Loucy (cell line): ENCODE measurements around the gene B4GALT1.

Experiments used
- H2AFZ ChIP-seq: fragments of 200-600 bp; sonication (generic); 2 replicates; pipeline ENCODE4 v1.6.0; 2016; ENCODE audit warnings: antibody characterized with exemption, mild to moderate bottlenecking, low read length, moderate library complexity
- H3F3A ChIP-seq: fragments of 200-600 bp; 2 replicates; pipeline ENCODE4 v1.6.0; 2016; ENCODE audit warnings: antibody characterized with exemption, low read depth, mild to moderate bottlenecking
- H3K27me3 ChIP-seq: fragments of 200-600 bp; sonication (generic); 2 replicates; pipeline ENCODE4 v1.6.1; 2014; ENCODE audit warnings: low read length, mild to moderate bottlenecking; ENCODE audit not compliant: insufficient read depth, poor library complexity, severe bottlenecking
- H3K36me3 ChIP-seq: fragments of 200-600 bp; sonication (generic); 2 replicates; pipeline ENCODE4 v1.6.1; 2016; ENCODE audit warnings: low read length; ENCODE audit not compliant: insufficient read depth
- H3K4me1 ChIP-seq: fragments of 200-600 bp; sonication (generic); 2 replicates; pipeline ENCODE4 v1.5.1; 2014; ENCODE audit warnings: low read length, mild to moderate bottlenecking; ENCODE audit not compliant: insufficient read depth, poor library complexity, severe bottlenecking
- H3K4me2 ChIP-seq: fragments of 200-600 bp; sonication (generic); 2 replicates; pipeline ENCODE4 v1.6.0; 2014; ENCODE audit warnings: antibody characterized with exemption, low read length, low read depth, mild to moderate bottlenecking; ENCODE audit not compliant: poor library complexity, severe bottlenecking
- H3K4me3 ChIP-seq: fragments of 200-600 bp; sonication (generic); 2 replicates; pipeline ENCODE4 v1.5.1; 2014; ENCODE audit warnings: low read length, mild to moderate bottlenecking, mixed read lengths; ENCODE audit not compliant: poor library complexity, severe bottlenecking
- H3K79me2 ChIP-seq: fragments of 200-600 bp; sonication (generic); 2 replicates; pipeline ENCODE4 v1.6.1; 2014; ENCODE audit warnings: low read length; ENCODE audit not compliant: insufficient read depth
- H3K9ac ChIP-seq: fragments of 200-600 bp; sonication (generic); 2 replicates; pipeline ENCODE4 v1.6.0; 2014; ENCODE audit warnings: mild to moderate bottlenecking, low read depth, low read length, moderate library complexity; ENCODE audit not compliant: poor library complexity, severe bottlenecking
- H3K9me2 ChIP-seq: fragments of 200-600 bp; sonication (generic); replicated peaks from 2 replicates; pipeline ENCODE4 v1.6.1; 2016; ENCODE audit warnings: low read depth, low read length, mixed read lengths
- H3K9me3 ChIP-seq: fragments of 200-600 bp; sonication (generic); 2 replicates; pipeline ENCODE4 v1.6.1; 2014; ENCODE audit warnings: mild to moderate bottlenecking, antibody characterized with exemption, low read length, low read depth; ENCODE audit not compliant: insufficient read depth
- H4K20me1 ChIP-seq: fragments of 200-600 bp; sonication (generic); 2 replicates; pipeline ENCODE4 v1.6.0; 2014; ENCODE audit warnings: antibody characterized with exemption, low read length, mild to moderate bottlenecking; ENCODE audit not compliant: insufficient read depth, poor library complexity, severe bottlenecking
- EZH2phosphoT487 ChIP-seq: fragments of 200-600 bp; IDR thresholded peaks from 2 replicates; pipeline ENCODE4 v1.6.1; 2018; ENCODE audit warnings: antibody characterized with exemption, mild to moderate bottlenecking, moderate library complexity, borderline replicate concordance
- TF ChIP-seq, protein P1 (sequence below): fragments of 200-600 bp; sonication (generic); conservative IDR thresholded peaks from 2 replicates; pipeline ENCODE4 v1.5.1; 2014; ENCODE audit warnings: mild to moderate bottlenecking, antibody characterized with exemption, low read length

Gene B4GALT1

DNA sequence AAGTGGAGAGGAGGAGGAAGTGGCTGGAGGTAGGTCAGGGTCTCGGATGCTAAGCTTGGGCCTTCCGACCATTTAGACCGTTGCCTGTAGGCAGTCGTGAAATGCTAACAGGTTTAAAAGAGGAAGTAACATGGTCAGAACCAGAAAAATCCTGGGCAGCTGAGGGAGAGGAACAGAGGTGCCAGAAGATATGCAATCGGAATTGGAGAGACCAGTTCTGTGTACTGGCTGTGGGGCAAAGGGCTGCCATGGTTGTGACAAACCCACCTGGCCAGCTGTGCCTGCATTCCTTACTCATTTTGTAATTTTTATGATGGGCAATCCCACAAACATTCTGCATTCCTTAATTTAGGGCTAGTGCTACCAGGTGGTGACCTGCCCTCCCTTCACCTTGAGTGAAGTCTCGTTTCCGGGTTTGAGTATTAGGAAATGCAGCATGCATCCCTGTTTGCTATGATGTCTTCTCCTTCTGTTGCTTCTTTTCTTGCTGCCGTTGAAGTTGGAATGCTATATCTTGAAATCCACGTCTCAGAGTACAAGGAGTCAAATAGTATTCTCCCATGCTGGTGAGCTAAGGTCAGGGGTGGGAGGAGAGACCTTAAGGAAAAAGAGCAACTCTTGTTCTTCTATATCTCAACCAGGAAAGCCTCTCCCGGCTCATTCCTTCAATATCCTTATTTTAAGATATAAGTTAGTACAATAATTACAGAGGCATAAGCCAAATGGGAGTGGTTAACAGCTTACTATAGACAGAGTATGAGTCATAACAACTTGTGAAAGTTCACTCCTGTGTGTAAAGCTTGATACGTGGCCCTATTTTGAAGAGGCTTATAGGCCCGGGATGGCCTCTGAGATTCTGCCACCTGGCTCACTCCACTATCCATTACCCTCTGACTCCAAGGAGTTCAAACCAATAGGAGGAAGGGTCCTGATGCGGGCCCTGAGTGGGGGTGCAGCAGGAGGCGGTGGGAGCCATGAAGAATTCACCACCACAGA, 37.0 kb downstream of the B4GALT1 start:
- TF ChIP-seq, protein P1, sequence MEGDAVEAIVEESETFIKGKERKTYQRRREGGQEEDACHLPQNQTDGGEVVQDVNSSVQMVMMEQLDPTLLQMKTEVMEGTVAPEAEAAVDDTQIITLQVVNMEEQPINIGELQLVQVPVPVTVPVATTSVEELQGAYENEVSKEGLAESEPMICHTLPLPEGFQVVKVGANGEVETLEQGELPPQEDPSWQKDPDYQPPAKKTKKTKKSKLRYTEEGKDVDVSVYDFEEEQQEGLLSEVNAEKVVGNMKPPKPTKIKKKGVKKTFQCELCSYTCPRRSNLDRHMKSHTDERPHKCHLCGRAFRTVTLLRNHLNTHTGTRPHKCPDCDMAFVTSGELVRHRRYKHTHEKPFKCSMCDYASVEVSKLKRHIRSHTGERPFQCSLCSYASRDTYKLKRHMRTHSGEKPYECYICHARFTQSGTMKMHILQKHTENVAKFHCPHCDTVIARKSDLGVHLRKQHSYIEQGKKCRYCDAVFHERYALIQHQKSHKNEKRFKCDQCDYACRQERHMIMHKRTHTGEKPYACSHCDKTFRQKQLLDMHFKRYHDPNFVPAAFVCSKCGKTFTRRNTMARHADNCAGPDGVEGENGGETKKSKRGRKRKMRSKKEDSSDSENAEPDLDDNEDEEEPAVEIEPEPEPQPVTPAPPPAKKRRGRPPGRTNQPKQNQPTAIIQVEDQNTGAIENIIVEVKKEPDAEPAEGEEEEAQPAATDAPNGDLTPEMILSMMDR: no peak
- no peak for TF ChIP-seq EZH2phosphoT487
- no peak overlapping the region for H3K4me2 ChIP-seq
- H3F3A ChIP-seq: no peaks in the 10 kb centered on the region
- no peaks in the 10 kb centered on the region for H3K9me2 ChIP-seq
- H3K9me3 ChIP-seq: no peaks in the 10 kb centered on the region
- peaks cover 61% of the 10 kb centered on the region; the same call in 1 of the 2 replicates for H3K36me3 ChIP-seq
- no peak overlapping the region for H3K4me3 ChIP-seq
- no peaks in the 10 kb centered on the region for H3K79me2 ChIP-seq
- no peak overlapping the region for H2AFZ ChIP-seq
- no peaks in the 10 kb centered on the region for H3K4me1 ChIP-seq
- H3K9ac ChIP-seq: no peak overlapping the region
- H4K20me1 ChIP-seq: no peaks in the 10 kb centered on the region
- no peaks in the 10 kb centered on the region for H3K27me3 ChIP-seq

DNA sequence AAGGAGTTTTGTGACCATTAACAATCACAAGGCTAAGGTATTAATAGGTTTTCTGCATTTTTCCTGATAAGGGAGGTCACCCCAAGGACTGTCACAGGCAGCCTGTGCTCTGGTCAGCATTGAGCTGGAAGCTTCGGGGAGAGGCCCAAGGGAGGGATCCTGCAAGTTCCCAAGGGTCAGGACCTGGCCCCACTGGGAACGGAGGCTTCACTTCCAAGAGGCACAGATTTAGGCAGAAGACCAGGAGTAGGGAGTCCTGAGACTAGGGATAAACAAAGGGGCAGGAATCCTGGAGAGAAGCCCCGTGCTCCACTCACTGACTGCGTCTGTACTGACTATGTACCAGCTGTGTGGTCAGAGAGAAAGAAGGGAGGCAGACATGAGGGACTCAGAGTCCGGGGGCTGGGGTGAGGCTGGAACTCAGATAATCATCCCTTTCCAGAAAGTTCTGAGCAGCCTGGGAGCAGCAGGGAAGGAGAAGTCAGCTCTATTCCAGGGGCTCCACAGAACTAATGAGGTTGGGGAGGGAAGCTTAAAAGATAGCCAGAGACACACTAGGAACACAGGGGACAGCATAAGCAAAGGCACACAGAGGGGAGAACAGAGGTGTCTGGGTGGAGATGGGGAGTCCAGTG, 37.8 kb downstream of the B4GALT1 start:
- H3K36me3 ChIP-seq: peaks cover 57% of the 10 kb centered on the region; the same call in 1 of the 2 replicates
- no peaks in the 10 kb centered on the region for H3F3A ChIP-seq
- H4K20me1 ChIP-seq: no peaks in the 10 kb centered on the region
- H3K9ac ChIP-seq: no peak overlapping the region
- H2AFZ ChIP-seq: no peak overlapping the region
- H3K4me2 ChIP-seq: no peak overlapping the region
- H3K79me2 ChIP-seq: no peaks in the 10 kb centered on the region
- H3K4me3 ChIP-seq: no peak overlapping the region
- H3K27me3 ChIP-seq: no peaks in the 10 kb centered on the region
- H3K9me3 ChIP-seq: no peaks in the 10 kb centered on the region
- H3K9me2 ChIP-seq: no peaks in the 10 kb centered on the region
- TF ChIP-seq, protein P1: no peak
- no peak for TF ChIP-seq EZH2phosphoT487
- no peaks in the 10 kb centered on the region for H3K4me1 ChIP-seq

DNA sequence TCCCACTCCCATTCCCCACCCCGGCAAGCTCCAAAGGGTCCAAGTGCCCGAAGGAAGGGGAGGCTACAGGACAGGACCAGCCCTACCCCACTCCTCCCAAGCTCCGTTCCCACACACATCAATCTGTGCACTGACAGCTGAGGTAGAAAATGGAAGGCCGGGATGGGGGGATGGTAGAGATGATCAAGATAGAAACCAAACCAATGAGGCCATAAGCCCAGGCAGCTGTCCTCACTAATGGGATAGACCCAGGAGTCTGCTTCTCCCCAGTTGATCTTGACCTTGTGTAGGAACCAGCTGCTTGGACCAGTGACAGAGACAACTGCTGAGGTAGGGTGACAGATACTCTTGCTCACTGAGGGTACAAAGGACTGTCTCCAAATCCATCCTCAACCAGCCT, 38.6 kb downstream of the B4GALT1 start:
- H3K9ac ChIP-seq: no peak overlapping the region
- H3F3A ChIP-seq: no peaks in the 10 kb centered on the region
- H3K27me3 ChIP-seq: no peaks in the 10 kb centered on the region
- no peaks in the 10 kb centered on the region for H3K9me2 ChIP-seq
- no peaks in the 10 kb centered on the region for H3K4me1 ChIP-seq
- TF ChIP-seq EZH2phosphoT487: no peak
- TF ChIP-seq, protein P1: no peak
- no peak overlapping the region for H2AFZ ChIP-seq
- no peaks in the 10 kb centered on the region for H3K9me3 ChIP-seq
- H4K20me1 ChIP-seq: no peaks in the 10 kb centered on the region
- no peak overlapping the region for H3K4me2 ChIP-seq
- H3K4me3 ChIP-seq: no peak overlapping the region
- no peaks in the 10 kb centered on the region for H3K79me2 ChIP-seq
- peaks cover 49% of the 10 kb centered on the region; the same call in 1 of the 2 replicates for H3K36me3 ChIP-seq
